BJ (cell line): ENCODE data around the gene CRELD2. TPM values are rescaled to one million over a fixed set of nuclear protein-coding genes. Genes with fewer than 3 reads are reported as not detected.

Experiments used
- CTCF ChIA-PET: fragments of 350-600 bp; formaldehyde crosslinking; extraction: SDS; loops from one replicate; lab custom pipeline; 2021; ENCODE audit warnings: antibody characterized with exemption, inconsistent platforms; lab: Yijun Ruan, JAX
- POLR2A ChIA-PET: fragments of 300-600 bp; sonication (Branson Sonifier 250); formaldehyde crosslinking; extraction: SDS; loops from one replicate; lab custom pipeline; 2021; ENCODE audit warnings: antibody characterized with exemption; lab: Charles Lee
- DNase-seq: peaks from one replicate; pipeline ENCODE4 v3.0.0-alpha.2; 2011; ENCODE audit warnings: low read depth
- H3K27me3 ChIP-seq: 2 replicates; pipeline ENCODE4 v1.6.0; 2011; ENCODE audit warnings: low read length; ENCODE audit not compliant: control insufficient read depth, insufficient read depth
- H3K36me3 ChIP-seq: 2 replicates; pipeline ENCODE4 v1.5.1; 2011; ENCODE audit warnings: low read length; ENCODE audit not compliant: control insufficient read depth, insufficient read depth
- H3K4me3 ChIP-seq: 2 replicates; pipeline ENCODE4 v1.5.1; 2011; ENCODE audit warnings: low read depth, mild to moderate bottlenecking, control low read depth, low read length
- polyA plus RNA-seq: library from polyadenylated mRNA; depleted of rRNA; stranded (reverse); fragments of >200 nt; gene quantifications from 2 replicates; pipeline ENCODE4 v1.2.3, GENCODE V29; 2011
- TF ChIP-seq, protein P1 (sequence below): IDR thresholded peaks from 2 replicates; pipeline ENCODE4 v1.5.1; 2011; ENCODE audit warnings: low read depth, mild to moderate bottlenecking, control low read depth, inconsistent platforms, low read length, moderate library complexity; ENCODE audit not compliant: insufficient read depth

The CRELD2 gene
- polyA plus RNA-seq, 1 experiment = 54.1 TPM

DNA sequence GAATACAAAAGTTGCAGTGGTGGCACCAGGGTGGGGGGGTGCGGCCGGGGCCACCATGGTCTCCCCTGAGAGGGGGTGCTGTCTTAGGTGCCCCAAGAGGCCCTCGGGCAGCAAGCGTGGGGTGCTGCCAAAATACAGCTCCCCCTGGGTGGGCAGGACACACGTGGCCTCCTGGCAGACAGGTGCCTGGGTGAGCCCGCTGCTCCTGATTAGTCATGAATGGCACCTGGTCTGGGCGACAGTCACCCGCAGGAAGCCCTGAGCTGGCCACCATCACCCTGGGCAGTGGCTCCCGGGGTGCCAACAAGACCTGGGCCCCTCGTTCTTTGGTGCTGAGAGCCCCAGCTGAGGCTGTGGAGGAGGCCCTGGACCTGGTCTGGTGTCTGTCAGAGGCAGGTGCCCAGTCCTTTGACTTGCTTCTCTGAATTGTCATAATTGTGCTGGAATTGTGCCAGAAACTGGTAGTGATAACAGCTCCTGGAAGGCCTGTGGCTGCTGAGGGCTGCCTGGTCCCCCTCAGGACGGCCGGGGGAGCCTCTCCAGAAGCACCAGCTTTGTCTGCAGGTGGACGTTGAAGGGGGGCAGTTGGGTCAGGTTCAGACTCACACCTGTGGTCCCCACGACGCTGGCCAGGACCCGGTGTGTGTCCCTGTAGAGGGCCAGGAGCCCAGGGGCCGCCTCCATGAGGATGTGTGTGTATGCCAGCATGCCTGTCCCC, 15.0 kb upstream of the CRELD2 start:
- Histone ChIP-seq H3K4me3 (no peak overlapping the region), H3K36me3 (peaks cover 12% of the 10 kb centered on the region), H3K27me3 (no peaks in the 10 kb centered on the region)
- DNase-seq = no peak
- TF ChIP-seq, protein P1, sequence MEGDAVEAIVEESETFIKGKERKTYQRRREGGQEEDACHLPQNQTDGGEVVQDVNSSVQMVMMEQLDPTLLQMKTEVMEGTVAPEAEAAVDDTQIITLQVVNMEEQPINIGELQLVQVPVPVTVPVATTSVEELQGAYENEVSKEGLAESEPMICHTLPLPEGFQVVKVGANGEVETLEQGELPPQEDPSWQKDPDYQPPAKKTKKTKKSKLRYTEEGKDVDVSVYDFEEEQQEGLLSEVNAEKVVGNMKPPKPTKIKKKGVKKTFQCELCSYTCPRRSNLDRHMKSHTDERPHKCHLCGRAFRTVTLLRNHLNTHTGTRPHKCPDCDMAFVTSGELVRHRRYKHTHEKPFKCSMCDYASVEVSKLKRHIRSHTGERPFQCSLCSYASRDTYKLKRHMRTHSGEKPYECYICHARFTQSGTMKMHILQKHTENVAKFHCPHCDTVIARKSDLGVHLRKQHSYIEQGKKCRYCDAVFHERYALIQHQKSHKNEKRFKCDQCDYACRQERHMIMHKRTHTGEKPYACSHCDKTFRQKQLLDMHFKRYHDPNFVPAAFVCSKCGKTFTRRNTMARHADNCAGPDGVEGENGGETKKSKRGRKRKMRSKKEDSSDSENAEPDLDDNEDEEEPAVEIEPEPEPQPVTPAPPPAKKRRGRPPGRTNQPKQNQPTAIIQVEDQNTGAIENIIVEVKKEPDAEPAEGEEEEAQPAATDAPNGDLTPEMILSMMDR = no peak
- POLR2A ChIA-PET = no interaction called here
- CTCF ChIA-PET = no interaction called here

DNA sequence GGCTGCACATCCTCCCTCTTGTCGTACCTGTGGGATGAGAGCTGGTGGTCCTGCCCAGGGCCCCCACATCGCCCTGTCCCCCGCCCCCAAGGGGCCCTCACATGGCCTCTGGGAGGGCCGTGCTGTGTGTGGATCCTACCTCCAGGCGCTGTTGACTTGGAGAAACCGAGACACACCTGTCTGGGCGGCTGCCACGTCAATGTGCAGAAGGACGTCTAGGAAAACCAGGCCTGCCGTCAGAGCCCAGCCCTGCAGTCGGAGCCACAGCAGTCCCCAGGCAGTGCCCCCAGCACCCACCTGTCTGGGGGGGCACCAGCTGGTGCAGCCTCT, 14.4 kb upstream of the CRELD2 start:
- ChIA-PET CTCF (no interaction called here), POLR2A (no interaction called here)
- Histone ChIP-seq H3K36me3 (peaks cover 13% of the 10 kb centered on the region), H3K27me3 (no peaks in the 10 kb centered on the region), H3K4me3 (no peak overlapping the region)
- DNase-seq = no peak
- TF ChIP-seq, protein P1 = no peak

DNA sequence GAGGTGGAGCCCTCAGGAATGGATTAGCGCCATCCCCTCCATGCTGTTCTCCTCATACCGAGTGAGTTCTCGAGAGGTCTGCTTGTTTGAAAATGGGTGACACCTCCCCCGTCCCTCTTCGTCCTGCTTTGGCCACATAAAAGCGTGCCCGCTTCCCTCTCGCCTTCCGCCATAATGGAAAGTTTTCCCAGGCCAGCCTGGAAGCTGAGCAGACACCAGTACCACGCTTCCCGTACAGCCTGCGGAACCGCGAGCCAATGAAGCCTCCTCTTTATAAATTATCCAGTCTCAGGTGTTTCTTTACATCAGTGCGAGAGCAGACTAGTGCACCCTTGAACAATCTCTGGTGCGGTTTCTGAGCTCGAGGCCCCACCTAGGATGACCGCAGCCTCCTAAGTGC, 13.0 kb upstream of the CRELD2 start:
- TF ChIP-seq, protein P1 = no peak
- Histone ChIP-seq H3K36me3 (peaks cover 9% of the 10 kb centered on the region), H3K27me3 (no peaks in the 10 kb centered on the region), H3K4me3 (no peak overlapping the region)
- CTCF ChIA-PET = interaction anchor here (1.3 kb wide), 1 partner anchor 88 kb away, joined by 3 read pairs; no protein-coding TSS in a partner anchor
- no peak for DNase-seq
- POLR2A ChIA-PET = no interaction called here

DNA sequence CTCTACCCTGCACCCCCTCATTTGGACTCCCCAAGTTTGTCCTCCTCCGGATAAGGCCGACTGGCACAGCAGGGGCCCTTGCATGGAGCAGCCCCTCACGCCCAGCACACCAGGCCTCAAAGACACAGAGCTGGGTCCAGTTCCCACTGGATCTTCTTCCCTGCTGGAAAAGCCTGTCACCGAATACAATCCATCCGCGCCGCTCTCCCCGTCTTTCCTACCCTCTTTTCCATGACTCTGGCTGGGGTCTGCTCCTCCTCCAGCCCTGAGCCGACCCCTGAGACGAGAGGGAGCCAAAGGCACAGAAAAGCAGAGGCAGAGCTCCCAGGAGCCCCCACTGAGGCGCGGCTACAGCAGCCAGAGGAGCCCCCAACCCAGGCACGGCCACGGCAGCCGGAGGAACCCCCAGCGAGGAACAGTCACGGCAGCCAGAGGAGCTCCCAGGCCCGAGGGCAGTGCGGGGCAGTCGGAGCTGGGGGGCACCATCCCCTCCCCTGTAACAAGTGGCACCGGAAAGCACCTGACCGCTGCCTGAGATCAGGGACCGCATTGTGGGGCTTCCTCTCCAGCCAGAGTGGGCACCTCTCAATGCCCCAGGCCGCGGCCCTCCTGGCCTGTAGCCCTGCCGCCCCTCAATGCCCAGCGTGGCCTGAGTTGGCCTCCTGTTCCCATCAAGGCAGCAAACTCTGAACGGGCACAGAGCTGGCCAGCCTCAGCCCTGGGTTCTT, 12.2 kb upstream of the CRELD2 start:
- ChIA-PET POLR2A (no interaction called here), CTCF (interaction anchor here (1.3 kb wide), 1 partner anchor 87 kb away, joined by 3 read pairs; no protein-coding TSS in a partner anchor)
- no peaks in the 10 kb centered on the region for H3K27me3 ChIP-seq
- DNase-seq = no peak
- peaks cover 12% of the 10 kb centered on the region for H3K36me3 ChIP-seq
- no peak overlapping the region for H3K4me3 ChIP-seq
- TF ChIP-seq, protein P1 = no peak

DNA sequence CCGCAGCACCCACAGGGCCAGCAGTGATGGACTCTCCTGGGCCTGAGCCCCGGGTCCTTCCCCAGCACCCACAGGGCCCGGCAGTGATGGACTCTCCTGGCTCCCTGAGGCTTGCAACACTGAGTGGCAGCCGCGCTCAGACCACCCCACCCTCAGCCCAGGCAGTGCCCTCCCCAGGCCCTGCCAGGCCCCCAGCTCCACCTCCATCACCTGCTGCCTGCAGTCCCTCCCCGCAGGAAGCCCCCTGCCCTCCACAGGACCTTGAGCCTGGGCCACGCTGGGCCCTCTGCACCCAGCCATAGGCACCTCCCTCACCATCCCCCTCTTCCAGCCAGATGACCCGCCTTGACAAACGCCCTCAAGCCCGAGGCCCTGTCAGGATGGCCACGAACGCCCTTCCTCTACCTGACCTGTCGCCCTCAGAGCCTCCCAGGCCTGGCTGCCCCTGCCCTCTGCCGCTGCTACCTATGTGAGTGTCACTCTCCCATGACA, 11.6 kb upstream of the CRELD2 start:
- CTCF ChIA-PET = no interaction called here
- POLR2A ChIA-PET = no interaction called here

More for the DNA sequence above, 11.6 kb upstream of the CRELD2 start:
- TF ChIP-seq, protein P1 = no peak
- Histone ChIP-seq H3K36me3 (peaks cover 12% of the 10 kb centered on the region), H3K27me3 (no peaks in the 10 kb centered on the region), H3K4me3 (no peak overlapping the region)
- DNase-seq = no peak
